ENCODE data around the gene CPNE6.

The CPNE6 gene

DNA sequence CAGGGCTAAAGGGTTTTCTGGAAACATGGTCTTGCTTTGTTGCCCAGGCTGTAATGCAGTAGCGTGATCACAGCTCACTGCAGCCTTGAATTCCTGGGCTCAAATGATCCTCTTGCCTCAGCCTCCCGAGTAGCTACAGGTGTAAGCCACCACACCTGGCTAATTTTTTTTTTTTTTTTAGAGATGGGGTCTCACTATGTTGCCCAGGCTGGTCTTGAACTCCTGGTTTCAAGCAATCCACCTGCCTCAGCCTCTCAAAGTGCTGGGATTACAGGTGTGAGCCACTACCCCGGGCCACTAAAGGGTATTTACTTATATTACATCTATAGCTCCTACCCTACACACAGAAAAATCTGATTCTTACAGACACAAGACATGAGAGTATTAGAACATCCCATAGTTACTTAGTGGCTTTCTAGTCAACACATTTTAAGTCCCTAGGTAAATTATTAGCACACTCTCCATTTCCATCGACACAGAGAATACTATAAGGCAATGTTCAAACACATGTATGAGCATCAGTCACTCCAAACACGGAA lies 37.0 kb downstream of the CPNE6 start:
- no peak for DNase-seq

- DNase-seq, result no peak
Observed at GRCh38 chr14:24110060-24110459, 38.7 kb downstream of the CPNE6 start.

DNA sequence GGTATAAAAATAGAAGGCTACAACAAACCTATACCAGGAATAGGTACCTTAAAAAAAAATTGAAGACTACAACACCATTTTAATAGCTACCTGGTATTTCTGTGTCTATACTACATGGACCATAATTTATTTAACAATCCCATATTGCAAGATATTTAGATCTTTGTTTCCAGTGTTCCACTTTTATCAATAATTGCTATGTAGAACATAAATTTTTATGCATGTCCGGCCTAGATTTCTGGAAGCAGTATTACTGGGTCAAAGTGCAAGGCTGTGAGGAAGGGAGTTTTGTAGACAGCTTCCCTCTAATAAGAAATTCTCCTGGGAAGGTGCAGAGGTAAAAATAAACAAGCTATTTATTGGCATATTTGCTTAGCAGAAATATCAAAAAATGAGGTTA lies 39.2 kb downstream of the CPNE6 start:
- DNase-seq, result no peak

- peak in 1 of 4 experiments; percentile 47 for DNase-seq
Observed at GRCh38 chr14:24113379-24113800, 42.0 kb downstream of the CPNE6 start.

- peak; percentile 57 to 72 (median 64) for DNase-seq
Observed at GRCh38 chr14:24113801-24114531, 42.6 kb downstream of the CPNE6 start.

DNA sequence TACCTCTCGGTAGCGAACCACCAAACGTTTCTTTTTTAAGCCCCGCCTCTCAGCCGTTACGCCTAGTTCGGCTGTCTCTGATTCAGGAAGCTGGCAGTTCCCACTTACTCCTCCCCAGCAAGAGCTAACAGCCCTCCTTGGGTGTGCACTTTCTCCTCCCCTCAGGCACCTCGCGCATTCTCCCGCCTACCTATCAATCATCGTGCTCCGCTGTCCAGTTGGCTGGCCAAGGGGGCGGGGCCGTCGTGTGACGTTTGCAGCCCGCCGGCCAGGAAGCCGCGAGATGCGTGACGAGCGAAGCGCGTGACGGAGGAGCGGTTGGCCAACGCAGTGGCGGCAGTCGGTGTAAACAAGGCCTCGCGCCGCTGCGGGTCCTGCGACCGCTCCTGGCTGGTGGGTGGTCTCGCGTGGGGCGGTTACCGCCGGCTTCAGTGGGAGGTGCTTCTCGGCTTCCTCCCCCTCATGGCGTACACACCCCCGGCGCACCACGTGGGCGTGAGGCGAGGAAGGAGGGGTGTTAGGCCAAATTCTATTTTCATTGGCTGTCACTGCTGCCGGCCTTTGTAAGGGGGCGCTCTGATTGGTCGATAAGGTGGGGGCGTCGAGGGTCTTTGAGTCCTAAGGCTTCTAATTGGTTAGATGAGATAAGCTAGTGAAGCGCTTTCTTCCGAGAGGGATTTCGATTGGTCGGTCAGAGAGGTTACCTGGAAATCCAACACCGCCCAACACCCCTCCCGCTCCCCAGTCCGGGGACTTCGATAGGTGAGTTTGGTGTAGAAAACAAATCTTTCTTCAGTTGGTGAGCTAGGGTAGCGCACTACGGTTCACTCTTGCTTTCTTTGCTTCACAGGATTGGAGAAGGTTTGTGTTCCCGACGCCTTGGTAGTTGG lies 43.4 kb downstream of the CPNE6 start, which contains the start of the genes DCAF11 and NRL:
TSS of gene DCAF11 (plus strand) at position 246 of the 890 bp plus-strand sequence. CDS start 818 bp downstream, outside the sequence.
TSS of gene NRL (minus strand) at position 418 of the 890 bp plus-strand sequence. CDS start 32,101 bp downstream, outside the sequence.
- DNase-seq, result peak; percentile 97 to 99 (median 99)

DNA sequence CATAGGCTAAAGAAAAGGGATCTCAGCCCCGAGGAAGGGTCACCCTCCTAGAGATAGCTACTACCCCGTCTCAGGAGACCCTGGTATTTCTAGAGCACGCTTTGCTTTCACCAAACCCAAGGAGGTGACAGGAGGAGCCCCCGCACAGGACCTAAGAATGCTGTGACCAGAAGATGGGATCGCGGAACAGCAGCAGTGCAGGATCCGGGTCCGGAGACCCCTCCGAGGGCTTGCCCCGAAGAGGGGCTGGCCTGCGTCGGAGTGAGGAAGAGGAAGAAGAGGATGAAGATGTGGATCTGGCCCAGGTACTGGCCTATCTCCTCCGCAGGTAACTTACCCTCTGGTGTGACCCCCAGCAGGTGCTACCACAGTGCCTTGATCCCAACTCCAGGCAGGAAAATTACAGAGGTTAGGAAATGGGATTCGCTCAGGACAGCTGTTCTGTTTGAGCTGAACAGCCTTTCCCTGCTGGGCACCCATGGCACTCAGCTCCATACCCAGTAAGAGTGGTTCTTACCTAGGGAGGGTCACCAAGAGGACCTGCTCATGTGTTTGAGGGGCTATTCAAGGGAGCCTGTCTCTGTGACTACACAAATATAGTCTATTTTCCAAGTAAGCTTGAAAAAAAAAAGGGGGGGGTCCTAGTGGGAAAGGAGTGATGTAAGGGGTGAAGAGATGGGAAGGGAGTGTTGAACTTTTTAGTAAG lies 44.2 kb downstream of the CPNE6 start:
- no peak for DNase-seq

DNA sequence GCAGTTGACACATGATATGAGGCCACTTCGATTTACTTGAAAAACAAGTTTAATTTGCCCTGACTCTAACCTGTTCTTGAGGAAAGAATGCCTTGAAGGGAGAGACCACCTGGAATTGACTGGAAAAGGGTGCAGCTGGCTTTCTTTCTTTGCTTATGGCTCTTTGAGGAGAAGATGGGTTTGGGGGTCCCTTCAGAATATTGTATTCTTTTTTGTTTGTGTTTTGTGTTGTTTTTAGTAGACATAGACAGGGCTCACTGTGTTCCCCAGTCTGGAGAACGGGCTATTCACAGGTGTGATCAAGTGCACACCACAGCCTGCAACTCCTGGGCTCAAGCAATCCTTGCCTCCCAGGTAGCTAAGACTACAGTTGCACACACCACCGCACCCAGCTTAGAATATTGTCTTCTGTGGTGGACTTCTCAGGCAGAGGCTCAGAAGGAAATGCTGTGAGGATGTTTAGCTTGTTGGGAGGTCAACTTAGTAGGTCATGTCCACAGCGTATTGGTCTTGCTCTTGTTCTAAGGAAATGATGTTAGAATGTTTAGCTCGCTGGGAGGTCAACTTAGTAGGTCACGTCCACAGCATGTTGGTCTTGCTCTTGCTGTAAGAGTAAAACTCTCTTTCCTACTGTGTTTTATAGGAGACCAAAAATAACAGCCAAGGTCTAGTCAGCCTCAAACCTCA lies 44.9 kb downstream of the CPNE6 start:
- DNase-seq, result no peak

- DNase-seq, result no peak
Observed at GRCh38 chr14:24117179-24117578, 45.8 kb downstream of the CPNE6 start.

GRCh38 chr14:24119691-24120090 lies 48.3 kb downstream of the CPNE6 start:
- no peak for DNase-seq

GRCh38 chr14:24121210-24121609 lies 49.8 kb downstream of the CPNE6 start:
- DNase-seq, result no peak

DNA sequence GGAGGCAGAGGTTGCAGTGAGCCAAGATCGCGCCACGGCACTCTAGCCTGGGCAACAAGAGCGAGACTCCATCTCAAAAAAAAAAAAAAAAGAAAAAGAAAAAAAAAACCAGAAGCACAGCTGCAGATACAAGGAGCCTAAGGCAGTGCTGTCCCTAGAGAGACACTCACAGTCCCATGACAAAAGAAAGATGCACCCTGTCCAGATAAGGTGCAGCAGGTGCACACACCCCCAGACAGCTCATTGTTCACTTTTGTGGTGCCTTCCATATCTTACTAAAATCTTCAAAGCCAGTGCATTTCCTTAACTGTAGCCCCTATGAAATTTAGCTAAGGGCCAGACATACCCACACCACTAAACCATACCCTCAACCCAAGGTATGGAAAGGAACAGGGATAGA lies 51.1 kb downstream of the CPNE6 start:
- DNase-seq, result no peak

DNA sequence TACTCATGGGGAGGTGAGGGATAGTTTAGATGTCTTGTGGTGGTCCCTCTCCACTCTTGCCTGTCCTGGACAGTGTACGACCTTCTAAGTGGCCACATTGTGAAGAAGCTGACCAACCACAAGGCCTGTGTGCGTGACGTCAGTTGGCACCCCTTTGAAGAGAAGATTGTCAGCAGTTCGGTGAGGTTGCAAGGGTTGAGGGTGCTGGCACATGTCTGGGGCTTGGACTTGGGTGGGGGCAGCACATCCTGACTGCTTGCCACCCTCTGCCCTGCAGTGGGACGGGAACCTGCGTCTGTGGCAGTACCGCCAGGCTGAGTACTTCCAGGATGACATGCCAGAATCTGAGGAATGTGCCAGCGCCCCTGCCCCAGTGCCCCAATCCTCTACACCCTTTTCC lies 51.5 kb downstream of the CPNE6 start:
- no peak for DNase-seq

- DNase-seq, result no peak
Observed at GRCh38 chr14:24123424-24124417, 52.4 kb downstream of the CPNE6 start.

GRCh38 chr14:24126939-24127338 lies 55.6 kb downstream of the CPNE6 start:
- no peak for DNase-seq

DNA sequence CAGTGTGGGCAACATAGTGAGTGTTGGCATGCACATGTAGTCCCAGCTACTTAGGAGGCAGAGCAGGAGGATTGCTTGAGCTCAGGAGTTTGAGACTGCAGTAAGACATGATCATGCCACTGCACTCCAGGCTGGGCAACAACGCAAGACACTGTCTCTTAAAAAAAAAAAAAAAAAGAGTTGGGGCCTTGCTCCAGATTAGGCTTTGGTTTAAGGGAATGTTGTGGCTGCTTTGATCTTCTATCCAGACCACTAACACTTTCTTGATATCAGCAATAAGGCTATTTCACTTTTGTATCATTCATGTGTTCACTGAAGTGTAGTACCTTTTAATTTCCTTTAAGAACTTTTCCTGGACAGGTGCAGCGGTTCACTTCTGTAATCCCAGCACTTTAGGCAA lies 56.3 kb downstream of the CPNE6 start:
- no peak for DNase-seq
